NCI-H1105 treated with DMSO at 0.1 percent for 48 hours (cell line): Measurements from ENCODE around the gene GRIN2C.
A peak's percentile ranks its signal among the peaks of the same experiment; 100 is the strongest.
"Not testable (repeated sequence)": the region's sequence is repeated elsewhere in the genome, so short reads cannot be mapped to it uniquely, and the experiment has no call there.

ENCODE experiments used
- DNase-seq: peaks from one replicate; lab custom pipeline; 2025; lab: John Stamatoyannopoulos, UW

GRIN2C gene

GRCh38 chr17:74879308-74879707 is 19.6 kb upstream of the GRIN2C start:
- DNase-seq, result no peak

- DNase-seq, result no peak
Measured at GRCh38 chr17:74878658-74879057, 19.0 kb upstream of the GRIN2C start.

GRCh38 chr17:74877592-74878548 is 18.2 kb upstream of the GRIN2C start:
- DNase-seq, result no peak

- no peak for DNase-seq
Measured at GRCh38 chr17:74875977-74876593, 16.4 kb upstream of the GRIN2C start.

- DNase-seq, result no peak
Measured at GRCh38 chr17:74875155-74875976, 15.7 kb upstream of the GRIN2C start.

GRCh38 chr17:74874615-74875037 is 14.9 kb upstream of the GRIN2C start:
- DNase-seq, result no peak

- peak; percentile 3 for DNase-seq
Measured at GRCh38 chr17:74873874-74874614, 14.4 kb upstream of the GRIN2C start.

- DNase-seq, result peak; percentile 98
Measured at GRCh38 chr17:74873037-74873873, 13.6 kb upstream of the GRIN2C start.

GRCh38 chr17:74872313-74873036 is 12.8 kb upstream of the GRIN2C start, which contains the start of gene FDXR:
Gene FDXR (minus strand): TSS chr17:74872994. CDS start chr17:74872944, 50 bp downstream.
- peak; percentile 53 for DNase-seq

GRCh38 chr17:74871356-74872076 is 11.8 kb upstream of the GRIN2C start:
- no peak for DNase-seq

- no peak for DNase-seq
Measured at GRCh38 chr17:74870512-74870911, 10.8 kb upstream of the GRIN2C start.

GRCh38 chr17:74870028-74870427 is 10.3 kb upstream of the GRIN2C start:
- not testable (repeated sequence) for DNase-seq

- DNase-seq, result no peak
Measured at GRCh38 chr17:74868908-74869255, 9.2 kb upstream of the GRIN2C start.

GRCh38 chr17:74868251-74868907 is 8.7 kb upstream of the GRIN2C start:
- DNase-seq, result no peak

GRCh38 chr17:74866198-74866835 is 6.6 kb upstream of the GRIN2C start:
- DNase-seq, result no peak

- no peak for DNase-seq
Measured at GRCh38 chr17:74865504-74866197, 6.0 kb upstream of the GRIN2C start.

- peak; percentile 30 for DNase-seq
Measured at GRCh38 chr17:74864866-74865395, 5.2 kb upstream of the GRIN2C start.
